Effector CD4-positive, alpha-beta T cell (primary cell): ENCODE data around the gene TBC1D22A.

Experiments used
- DNase-seq: peaks from one replicate; pipeline ENCODE4 v3.0.0-alpha.2; 2020

The TBC1D22A gene

DNA sequence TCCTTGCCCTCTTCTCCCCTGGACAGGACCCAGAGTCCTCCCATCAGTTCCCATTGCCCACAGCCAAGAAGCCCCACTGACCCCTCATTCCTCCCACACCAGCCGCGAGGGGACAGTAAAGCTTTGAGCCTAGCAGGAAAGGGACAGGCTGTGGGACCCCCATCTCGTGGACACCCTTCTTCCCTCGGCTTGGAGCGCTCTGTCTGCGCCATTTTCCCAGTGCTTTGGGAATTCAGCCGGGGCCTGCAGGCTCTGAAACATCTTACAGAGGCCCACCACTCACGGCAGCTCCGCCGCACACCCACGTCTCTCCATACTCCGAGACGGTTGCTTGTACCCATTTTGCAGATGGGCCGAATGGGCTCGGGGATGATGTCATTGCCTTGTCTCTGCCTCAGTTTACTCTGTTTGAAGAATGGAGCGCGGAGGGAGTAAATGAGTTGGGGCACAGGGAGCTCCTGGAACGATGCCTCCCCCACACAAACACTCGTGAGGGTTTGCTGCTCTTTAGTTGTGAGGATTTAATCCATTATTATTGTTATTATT, 447.7 kb downstream of the TBC1D22A start:
- DNase-seq, result no peak

DNA sequence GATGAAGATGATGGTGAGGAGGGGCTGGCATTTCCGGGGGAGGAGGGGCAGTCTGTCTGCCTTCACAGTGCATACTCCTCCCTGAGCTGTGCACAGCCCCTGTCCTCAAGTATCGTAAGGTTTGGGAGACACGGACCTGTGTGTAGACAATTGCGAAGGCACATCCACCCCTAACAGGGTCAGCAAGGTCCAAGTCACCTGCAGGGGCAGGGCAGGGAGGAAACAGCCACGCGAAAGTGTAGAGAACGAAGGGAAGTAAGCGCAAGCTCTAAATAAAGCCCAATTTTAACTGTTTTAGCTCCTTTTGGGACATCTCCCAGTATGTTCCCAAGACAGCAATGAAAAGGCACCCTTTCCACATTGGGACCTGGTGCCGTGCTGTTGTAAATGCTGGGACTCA, 448.2 kb downstream of the TBC1D22A start:
- no peak for DNase-seq

DNA sequence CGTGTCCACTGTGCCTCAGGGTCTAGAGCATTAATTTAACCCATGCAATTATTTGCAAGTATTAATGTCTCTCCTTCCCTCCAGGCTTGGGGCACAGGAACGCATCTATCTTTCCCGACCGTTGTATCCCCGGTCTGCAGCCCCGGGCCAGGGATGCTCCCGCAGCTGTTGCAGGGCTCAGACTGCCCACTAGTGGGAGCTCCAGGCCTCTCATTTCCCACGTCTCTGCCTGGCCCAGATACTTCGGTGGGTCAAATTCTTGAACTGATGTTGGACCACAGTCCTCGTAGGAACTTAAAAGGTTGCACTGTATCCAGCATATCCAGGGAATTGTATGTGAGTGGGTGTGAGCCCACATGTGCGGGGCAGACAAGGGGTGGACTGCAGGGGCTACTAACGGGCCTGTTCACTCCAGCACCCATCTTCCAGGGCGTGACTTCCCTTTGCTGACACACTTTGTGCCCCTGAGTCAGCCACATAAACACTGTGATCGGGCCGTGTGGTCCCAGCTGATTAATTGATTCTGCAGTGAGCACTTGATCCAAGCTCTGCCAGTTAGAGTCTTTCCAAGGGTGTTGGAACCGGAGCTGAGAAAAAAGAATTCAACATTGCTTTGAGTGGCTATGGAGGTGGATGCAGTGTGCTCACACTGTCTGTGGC, 451.3 kb downstream of the TBC1D22A start:
- DNase-seq, result peak; percentile 14

- no peak for DNase-seq
These were observed 453.4 kb downstream of the TBC1D22A start for GRCh38 chr22:47215851-47216250.

- no peak for DNase-seq
These were observed 456.2 kb downstream of the TBC1D22A start for GRCh38 chr22:47218671-47219070.

DNA sequence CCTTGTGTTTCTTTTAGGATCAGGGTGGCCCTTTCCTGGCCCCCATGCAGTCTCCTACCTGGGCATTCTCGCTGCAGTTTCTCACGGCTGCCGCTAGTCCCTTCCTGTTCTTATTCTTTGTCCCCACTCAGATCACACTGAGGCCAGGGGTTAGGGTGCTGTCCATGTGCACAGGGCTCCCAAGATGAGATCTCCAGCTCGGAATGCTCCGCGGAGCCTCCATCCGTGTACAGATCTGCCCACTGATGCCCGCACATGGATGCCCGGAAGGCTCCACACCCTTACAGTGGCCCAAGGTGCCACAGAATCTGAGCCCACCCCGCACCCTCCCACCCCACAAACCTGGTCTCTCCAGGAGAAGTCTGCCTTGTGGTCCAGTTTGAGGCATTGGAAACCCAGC, 457.3 kb downstream of the TBC1D22A start:
- no peak for DNase-seq

DNA sequence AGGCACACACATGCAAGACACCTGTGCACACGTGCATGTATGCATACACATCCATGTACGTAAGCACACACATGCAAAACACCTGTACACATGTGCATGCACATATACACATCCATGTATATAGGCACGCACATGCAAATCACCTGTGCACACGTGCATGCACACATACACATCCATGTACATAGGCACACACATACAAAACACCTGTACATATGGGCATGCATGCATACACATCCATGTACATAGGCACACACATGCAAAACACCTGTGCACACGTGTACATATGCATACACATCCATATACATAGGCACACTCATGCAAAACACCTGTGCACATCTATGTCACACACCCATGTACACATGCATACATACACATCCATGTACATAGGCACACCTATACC, 458.3 kb downstream of the TBC1D22A start:
- no peak for DNase-seq

DNA sequence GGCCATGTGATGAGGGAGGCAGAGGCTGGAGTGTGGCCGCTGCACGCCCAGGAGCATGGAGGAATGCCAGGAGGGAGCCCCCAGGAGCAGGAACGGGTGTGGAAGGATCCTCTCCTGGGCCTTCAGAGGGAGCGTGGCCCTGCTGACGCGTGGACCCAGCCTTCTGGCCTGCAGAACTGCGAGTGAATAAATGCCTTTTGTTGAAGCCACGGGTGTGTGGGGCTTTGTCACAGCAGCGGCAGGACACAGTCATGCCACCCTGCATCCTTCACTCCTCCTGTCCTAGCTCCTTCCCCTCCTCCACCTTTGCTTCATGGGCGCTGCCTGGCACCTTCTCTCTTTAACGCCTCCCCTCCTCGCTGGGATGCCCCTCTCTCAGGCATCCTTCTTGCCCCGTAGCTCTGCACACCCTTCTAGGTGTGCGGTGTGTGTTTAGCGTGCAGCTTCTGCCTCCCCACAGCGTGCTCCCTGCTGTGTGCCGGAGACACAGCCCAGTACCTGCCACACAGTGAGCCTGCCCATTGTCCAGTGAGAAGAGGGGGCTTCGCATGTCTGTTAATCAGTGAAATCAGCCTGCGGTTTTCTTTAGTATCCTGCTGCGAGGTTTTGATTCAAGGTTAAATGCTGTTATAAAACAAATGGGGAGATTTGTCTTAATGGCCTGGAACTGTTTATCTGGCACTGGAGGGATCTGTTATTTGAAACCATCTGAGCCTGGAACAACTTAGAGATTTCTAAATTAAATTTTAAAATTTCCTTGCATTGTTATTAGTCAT, 459.6 kb downstream of the TBC1D22A start:
- no peak for DNase-seq
